NAMALWA (cell line): Measurements from ENCODE around the gene SYPL2.

Experiments
- DNase-seq: peaks from one replicate; pipeline ENCODE4 v3.0.0-alpha.2; 2015; ENCODE audit warnings: low spot score

Gene SYPL2

GRCh38 chr1:109492779-109493178 is 26.4 kb downstream of the SYPL2 start:
- no peak for DNase-seq

- DNase-seq: no peak
These were observed 26.9 kb downstream of the SYPL2 start for GRCh38 chr1:109493227-109493626.

GRCh38 chr1:109493805-109494539 is 27.6 kb downstream of the SYPL2 start, which contains the start of gene CYB561D1:
TSS of gene CYB561D1 (plus strand) at chr1:109494094. CDS start at chr1:109494140, 46 bp downstream.
- peak; percentile 94 for DNase-seq

- no peak for DNase-seq
These were observed 29.4 kb downstream of the SYPL2 start for GRCh38 chr1:109495738-109496137.

GRCh38 chr1:109497449-109498160 is 31.3 kb downstream of the SYPL2 start:
- no peak for DNase-seq

- DNase-seq: peak; percentile 26
These were observed 31.9 kb downstream of the SYPL2 start for GRCh38 chr1:109498161-109498801.

GRCh38 chr1:109499081-109499480 is 32.7 kb downstream of the SYPL2 start:
- no peak for DNase-seq

- DNase-seq: peak; percentile 70
These were observed 33.6 kb downstream of the SYPL2 start for GRCh38 chr1:109499661-109500536.

GRCh38 chr1:109500941-109501381 is 34.6 kb downstream of the SYPL2 start:
- DNase-seq: no peak

GRCh38 chr1:109501644-109502363 is 35.5 kb downstream of the SYPL2 start:
- no peak for DNase-seq

GRCh38 chr1:109502364-109502851 is 36.1 kb downstream of the SYPL2 start:
- no peak for DNase-seq

- DNase-seq: no peak
These were observed 37.6 kb downstream of the SYPL2 start for GRCh38 chr1:109503935-109504334.

- DNase-seq: no peak
These were observed 38.6 kb downstream of the SYPL2 start for GRCh38 chr1:109504974-109505373.

- DNase-seq: no peak
These were observed 41.9 kb downstream of the SYPL2 start for GRCh38 chr1:109508001-109508872.

- DNase-seq: no peak
These were observed 42.5 kb downstream of the SYPL2 start for GRCh38 chr1:109508873-109509175.

- DNase-seq: no peak
These were observed 43.1 kb downstream of the SYPL2 start, which contains the start of gene AMIGO1 for GRCh38 chr1:109509176-109510134. TSS of gene AMIGO1 (minus strand) at chr1:109509727. CDS start at chr1:109508912, 815 bp downstream.

GRCh38 chr1:109513110-109513710 is 46.9 kb downstream of the SYPL2 start:
- no peak for DNase-seq

- no peak for DNase-seq
These were observed 48.5 kb downstream of the SYPL2 start for GRCh38 chr1:109514846-109515245.
